ENCODE results near the gene SYS1. TPM values are rescaled to one million over a fixed set of nuclear protein-coding genes. Genes with fewer than 3 reads are reported as not detected.

SYS1 gene
- total and polyA plus RNA-seq, 2 experiments from 2014 or later, result 7.9 to 21.5 TPM

DNA sequence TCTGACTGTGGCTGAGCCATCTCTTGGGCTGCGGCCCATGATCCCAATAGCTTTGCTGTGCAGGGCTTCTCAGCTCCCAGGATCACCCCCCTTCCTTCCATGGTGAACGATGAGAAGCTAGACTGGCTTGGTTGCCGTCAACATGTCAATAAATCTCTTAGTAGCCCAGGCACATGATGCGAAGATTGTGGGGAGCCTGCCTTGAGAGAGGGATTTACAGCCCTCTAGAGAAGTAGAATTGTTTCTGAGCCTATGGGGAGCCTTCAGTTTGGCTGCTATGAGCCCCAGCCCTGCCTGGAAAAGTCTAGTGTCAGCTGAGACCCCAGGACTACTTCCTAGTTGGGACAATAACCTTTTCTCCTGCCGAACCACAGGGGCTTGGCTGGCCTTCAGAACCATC lies 49.7 kb downstream of the SYS1 start:
- peaks cover 4% of the 10 kb centered on the region; the same call in 1 of the 2 replicates for H3K27me3 ChIP-seq (ENCODE audit: insufficient read depth)
- H3K79me2 ChIP-seq (replicated peaks; ENCODE audit: insufficient read depth), result peaks cover 18% of the 10 kb centered on the region
- H2AFZ ChIP-seq, result no peak overlapping the region
- TF ChIP-seq, protein P1, sequence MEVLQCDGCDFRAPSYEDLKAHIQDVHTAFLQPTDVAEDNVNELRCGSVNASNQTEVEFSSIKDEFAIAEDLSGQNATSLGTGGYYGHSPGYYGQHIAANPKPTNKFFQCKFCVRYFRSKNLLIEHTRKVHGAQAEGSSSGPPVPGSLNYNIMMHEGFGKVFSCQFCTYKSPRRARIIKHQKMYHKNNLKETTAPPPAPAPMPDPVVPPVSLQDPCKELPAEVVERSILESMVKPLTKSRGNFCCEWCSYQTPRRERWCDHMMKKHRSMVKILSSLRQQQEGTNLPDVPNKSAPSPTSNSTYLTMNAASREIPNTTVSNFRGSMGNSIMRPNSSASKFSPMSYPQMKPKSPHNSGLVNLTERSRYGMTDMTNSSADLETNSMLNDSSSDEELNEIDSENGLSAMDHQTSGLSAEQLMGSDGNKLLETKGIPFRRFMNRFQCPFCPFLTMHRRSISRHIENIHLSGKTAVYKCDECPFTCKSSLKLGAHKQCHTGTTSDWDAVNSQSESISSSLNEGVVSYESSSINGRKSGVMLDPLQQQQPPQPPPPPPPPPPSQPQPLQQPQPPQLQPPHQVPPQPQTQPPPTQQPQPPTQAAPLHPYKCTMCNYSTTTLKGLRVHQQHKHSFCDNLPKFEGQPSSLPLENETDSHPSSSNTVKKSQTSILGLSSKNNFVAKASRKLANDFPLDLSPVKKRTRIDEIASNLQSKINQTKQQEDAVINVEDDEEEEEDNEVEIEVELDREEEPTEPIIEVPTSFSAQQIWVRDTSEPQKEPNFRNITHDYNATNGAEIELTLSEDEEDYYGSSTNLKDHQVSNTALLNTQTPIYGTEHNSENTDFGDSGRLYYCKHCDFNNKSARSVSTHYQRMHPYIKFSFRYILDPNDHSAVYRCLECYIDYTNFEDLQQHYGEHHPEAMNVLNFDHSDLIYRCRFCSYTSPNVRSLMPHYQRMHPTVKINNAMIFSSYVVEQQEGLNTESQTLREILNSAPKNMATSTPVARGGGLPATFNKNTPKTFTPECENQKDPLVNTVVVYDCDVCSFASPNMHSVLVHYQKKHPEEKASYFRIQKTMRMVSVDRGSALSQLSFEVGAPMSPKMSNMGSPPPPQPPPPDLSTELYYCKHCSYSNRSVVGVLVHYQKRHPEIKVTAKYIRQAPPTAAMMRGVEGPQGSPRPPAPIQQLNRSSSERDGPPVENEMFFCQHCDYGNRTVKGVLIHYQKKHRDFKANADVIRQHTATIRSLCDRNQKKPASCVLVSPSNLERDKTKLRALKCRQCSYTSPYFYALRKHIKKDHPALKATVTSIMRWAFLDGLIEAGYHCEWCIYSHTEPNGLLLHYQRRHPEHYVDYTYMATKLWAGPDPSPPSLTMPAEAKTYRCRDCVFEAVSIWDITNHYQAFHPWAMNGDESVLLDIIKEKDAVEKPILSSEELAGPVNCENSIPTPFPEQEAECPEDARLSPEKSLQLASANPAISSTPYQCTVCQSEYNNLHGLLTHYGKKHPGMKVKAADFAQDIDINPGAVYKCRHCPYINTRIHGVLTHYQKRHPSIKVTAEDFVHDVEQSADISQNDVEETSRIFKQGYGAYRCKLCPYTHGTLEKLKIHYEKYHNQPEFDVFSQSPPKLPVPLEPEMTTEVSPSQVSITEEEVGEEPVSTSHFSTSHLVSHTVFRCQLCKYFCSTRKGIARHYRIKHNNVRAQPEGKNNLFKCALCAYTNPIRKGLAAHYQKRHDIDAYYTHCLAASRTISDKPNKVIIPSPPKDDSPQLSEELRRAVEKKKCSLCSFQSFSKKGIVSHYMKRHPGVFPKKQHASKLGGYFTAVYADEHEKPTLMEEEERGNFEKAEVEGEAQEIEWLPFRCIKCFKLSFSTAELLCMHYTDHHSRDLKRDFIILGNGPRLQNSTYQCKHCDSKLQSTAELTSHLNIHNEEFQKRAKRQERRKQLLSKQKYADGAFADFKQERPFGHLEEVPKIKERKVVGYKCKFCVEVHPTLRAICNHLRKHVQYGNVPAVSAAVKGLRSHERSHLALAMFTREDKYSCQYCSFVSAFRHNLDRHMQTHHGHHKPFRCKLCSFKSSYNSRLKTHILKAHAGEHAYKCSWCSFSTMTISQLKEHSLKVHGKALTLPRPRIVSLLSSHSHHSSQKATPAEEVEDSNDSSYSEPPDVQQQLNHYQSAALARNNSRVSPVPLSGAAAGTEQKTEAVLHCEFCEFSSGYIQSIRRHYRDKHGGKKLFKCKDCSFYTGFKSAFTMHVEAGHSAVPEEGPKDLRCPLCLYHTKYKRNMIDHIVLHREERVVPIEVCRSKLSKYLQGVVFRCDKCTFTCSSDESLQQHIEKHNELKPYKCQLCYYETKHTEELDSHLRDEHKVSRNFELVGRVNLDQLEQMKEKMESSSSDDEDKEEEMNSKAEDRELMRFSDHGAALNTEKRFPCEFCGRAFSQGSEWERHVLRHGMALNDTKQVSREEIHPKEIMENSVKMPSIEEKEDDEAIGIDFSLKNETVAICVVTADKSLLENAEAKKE (CRISPR knock-in tag; IDR thresholded peaks at IDR 0.05), result no peak
- no peak for TF ChIP-seq JUNB (IDR thresholded peaks at IDR 0.05; ENCODE audit: unreplicated experiment)
- no peak for TF ChIP-seq ZNF331 (CRISPR knock-in tag; IDR thresholded peaks at IDR 0.05; ENCODE audit: low read depth)
- no peak for TF ChIP-seq EZH2 (IDR thresholded peaks at IDR 0.05; ENCODE audit: low read depth, unreplicated experiment)
- no peak for TF ChIP-seq CREB1 (CRISPR knock-in tag; IDR thresholded peaks at IDR 0.05; ENCODE audit: low read depth)
- no peak for ATAC-seq
- Mint-ChIP-seq H3K36me3 (ENCODE audit: low read depth) (peaks cover 21% of the 10 kb centered on the region), H3K4me1 (peaks cover 13% of the 10 kb centered on the region), H3K27me3 (ENCODE audit: insufficient read depth, low read depth, poor library complexity) (peaks cover 4% of the 10 kb centered on the region), H3K9me3 (no peaks in the 10 kb centered on the region), H3K4me3 (no peak overlapping the region), H3K27ac (no peak overlapping the region)
- peaks cover 8% of the 10 kb centered on the region for H3K36me3 ChIP-seq (ENCODE audit: insufficient read depth)
- no peaks in the 10 kb centered on the region for H3K9me2 ChIP-seq (ENCODE audit: insufficient read depth)
- peaks cover 4% of the 10 kb centered on the region; the same call in 1 of the 2 replicates for H3F3A ChIP-seq (replicated peaks; ENCODE audit: low read depth)
- H3K27ac ChIP-seq (ENCODE audit: low read depth), result no peak overlapping the region
- H4K20me1 ChIP-seq (replicated peaks; ENCODE audit: insufficient read depth), result peaks cover 7% of the 10 kb centered on the region; the same call in 1 of the 2 replicates
- no peak overlapping the region for H3K4me3 ChIP-seq
- no peak for DNase-seq (ENCODE audit: low spot score)
- H3K4me2 ChIP-seq, result no peak overlapping the region
- peaks cover 12% of the 10 kb centered on the region; the same call in 1 of the 2 replicates for H3K4me1 ChIP-seq (ENCODE audit: insufficient read depth)

DNA sequence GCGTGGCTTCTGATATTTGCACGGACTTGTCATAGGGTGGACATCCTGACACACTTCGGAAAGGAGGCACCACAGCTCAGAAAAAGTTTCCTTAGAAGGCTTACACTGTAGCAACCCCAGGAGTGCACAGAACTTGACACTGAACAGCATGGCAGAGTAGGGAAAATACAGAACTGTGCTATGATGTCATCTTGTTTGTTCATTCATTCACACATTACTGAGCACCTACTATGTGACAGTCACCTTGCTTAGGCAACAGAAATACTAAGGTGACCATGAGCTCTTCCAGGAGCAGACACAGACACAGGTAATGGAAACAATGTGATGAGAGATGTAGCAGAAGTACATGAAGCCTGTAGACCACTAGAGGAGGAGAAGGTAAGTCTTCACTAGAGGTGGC lies 50.5 kb downstream of the SYS1 start:
- no peaks in the 10 kb centered on the region for H3K27me3 ChIP-seq (ENCODE audit: insufficient read depth)
- H3F3A ChIP-seq (replicated peaks; ENCODE audit: low read depth), result no peaks in the 10 kb centered on the region
- peaks cover 17% of the 10 kb centered on the region for H3K79me2 ChIP-seq (replicated peaks; ENCODE audit: insufficient read depth)
- H2AFZ ChIP-seq, result no peak overlapping the region
- no peak for DNase-seq (ENCODE audit: low spot score)
- peaks cover 8% of the 10 kb centered on the region for H3K36me3 ChIP-seq (ENCODE audit: insufficient read depth)
- H3K4me3 ChIP-seq, result no peak overlapping the region
- no peaks in the 10 kb centered on the region for H3K9me2 ChIP-seq (ENCODE audit: insufficient read depth)
- no peak overlapping the region for H3K27ac ChIP-seq (ENCODE audit: low read depth)
- H3K4me1 ChIP-seq (ENCODE audit: insufficient read depth), result peaks cover 8% of the 10 kb centered on the region; the same call in 1 of the 2 replicates
- TF ChIP-seq POLR2AphosphoS5 (IDR thresholded peaks at IDR 0.05; ENCODE audit: low read depth), result no peak
- TF ChIP-seq, protein P2, sequence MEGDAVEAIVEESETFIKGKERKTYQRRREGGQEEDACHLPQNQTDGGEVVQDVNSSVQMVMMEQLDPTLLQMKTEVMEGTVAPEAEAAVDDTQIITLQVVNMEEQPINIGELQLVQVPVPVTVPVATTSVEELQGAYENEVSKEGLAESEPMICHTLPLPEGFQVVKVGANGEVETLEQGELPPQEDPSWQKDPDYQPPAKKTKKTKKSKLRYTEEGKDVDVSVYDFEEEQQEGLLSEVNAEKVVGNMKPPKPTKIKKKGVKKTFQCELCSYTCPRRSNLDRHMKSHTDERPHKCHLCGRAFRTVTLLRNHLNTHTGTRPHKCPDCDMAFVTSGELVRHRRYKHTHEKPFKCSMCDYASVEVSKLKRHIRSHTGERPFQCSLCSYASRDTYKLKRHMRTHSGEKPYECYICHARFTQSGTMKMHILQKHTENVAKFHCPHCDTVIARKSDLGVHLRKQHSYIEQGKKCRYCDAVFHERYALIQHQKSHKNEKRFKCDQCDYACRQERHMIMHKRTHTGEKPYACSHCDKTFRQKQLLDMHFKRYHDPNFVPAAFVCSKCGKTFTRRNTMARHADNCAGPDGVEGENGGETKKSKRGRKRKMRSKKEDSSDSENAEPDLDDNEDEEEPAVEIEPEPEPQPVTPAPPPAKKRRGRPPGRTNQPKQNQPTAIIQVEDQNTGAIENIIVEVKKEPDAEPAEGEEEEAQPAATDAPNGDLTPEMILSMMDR (conservative IDR thresholded peaks at IDR 0.05; ENCODE audit: low read depth in 2 of 2), result no peak
- Mint-ChIP-seq H3K4me1 (peaks cover 9% of the 10 kb centered on the region), H3K27me3 (ENCODE audit: insufficient read depth, low read depth, poor library complexity) (peaks cover 4% of the 10 kb centered on the region), H3K9me3 (no peaks in the 10 kb centered on the region), H3K36me3 (ENCODE audit: low read depth) (peaks cover 21% of the 10 kb centered on the region), H3K4me3 (no peak overlapping the region), H3K27ac (no peak overlapping the region)
- no peak for ATAC-seq
- peaks cover 7% of the 10 kb centered on the region; the same call in 1 of the 2 replicates for H4K20me1 ChIP-seq (replicated peaks; ENCODE audit: insufficient read depth)
- no peak overlapping the region for H3K4me2 ChIP-seq
